ENCODE data around the gene AP5Z1. TPM values are rescaled to one million over a fixed set of nuclear protein-coding genes. Genes with fewer than 3 reads are reported as not detected.

The AP5Z1 gene
- total RNA-seq, 4 donors from 2014 or later: 51.0 to 93.0 (median 69.9) TPM

DNA sequence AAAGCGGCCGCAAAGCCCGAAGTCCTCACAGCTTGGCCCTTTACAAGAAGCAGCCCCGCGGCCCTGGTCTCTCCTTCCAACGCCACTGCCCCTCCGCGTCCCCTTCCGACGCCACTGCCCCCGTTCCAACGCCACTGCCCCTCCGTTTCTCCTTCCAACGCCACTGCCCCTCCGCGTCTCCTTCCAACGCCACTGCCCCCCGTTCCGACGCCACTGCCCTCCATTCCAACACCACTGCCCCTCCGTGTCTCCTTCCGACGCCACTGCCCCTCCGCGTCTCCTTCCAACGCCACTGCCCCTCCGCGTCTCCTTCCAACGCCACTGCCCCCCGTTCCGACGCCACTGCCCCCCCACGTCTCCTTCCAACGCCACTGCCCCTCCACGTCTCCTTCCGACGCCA lies 33.1 kb downstream of the AP5Z1 start:
- peaks cover 0 to 3% (median 0%) of the 10 kb centered on the region in 4 donors for H3K4me1 ChIP-seq
- no peak for DNase-seq
- H3K36me3 ChIP-seq: no peaks in the 10 kb centered on the region
- no peaks in the 10 kb centered on the region for H3K9me3 ChIP-seq
- no peaks in the 10 kb centered on the region for H3K27me3 ChIP-seq
- H3K4me3 ChIP-seq: no peak overlapping the region
- no peak for TF ChIP-seq POLR2A (IDR thresholded peaks at IDR 0.05)
- TF ChIP-seq, protein P1, sequence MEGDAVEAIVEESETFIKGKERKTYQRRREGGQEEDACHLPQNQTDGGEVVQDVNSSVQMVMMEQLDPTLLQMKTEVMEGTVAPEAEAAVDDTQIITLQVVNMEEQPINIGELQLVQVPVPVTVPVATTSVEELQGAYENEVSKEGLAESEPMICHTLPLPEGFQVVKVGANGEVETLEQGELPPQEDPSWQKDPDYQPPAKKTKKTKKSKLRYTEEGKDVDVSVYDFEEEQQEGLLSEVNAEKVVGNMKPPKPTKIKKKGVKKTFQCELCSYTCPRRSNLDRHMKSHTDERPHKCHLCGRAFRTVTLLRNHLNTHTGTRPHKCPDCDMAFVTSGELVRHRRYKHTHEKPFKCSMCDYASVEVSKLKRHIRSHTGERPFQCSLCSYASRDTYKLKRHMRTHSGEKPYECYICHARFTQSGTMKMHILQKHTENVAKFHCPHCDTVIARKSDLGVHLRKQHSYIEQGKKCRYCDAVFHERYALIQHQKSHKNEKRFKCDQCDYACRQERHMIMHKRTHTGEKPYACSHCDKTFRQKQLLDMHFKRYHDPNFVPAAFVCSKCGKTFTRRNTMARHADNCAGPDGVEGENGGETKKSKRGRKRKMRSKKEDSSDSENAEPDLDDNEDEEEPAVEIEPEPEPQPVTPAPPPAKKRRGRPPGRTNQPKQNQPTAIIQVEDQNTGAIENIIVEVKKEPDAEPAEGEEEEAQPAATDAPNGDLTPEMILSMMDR (IDR thresholded peaks at IDR 0.05): no peak
- H3K27ac ChIP-seq: peak overlapping the region in 1 of 4 donors; percentile 39

DNA sequence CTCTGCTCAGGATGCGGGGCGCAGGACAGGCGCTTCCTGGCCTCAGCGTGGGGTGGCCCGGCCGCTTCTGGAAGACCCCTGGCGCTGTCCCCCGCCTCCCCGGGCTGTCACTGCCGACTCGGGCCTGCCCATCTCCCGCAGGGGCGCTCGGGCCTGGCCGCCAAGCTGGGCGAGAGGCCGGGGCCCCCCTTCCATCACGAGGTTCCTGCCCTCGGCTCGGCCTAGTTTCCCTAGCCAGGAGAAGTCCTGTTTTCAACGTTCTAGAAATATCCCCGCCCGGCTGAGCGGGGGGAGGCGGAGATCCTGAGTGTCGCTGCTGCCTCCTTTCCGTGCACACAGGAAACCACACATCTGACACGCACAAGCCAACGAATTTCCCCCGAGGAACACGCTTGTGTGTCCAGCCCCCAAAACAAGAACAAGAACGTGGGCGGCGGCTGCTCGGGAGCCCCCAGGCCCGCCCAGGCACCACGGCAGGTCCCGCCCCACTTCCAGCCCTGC lies 33.7 kb downstream of the AP5Z1 start:
- H3K27ac ChIP-seq: peak overlapping the region in 1 of 4 donors; percentile 25
- peaks cover 0 to 3% (median 0%) of the 10 kb centered on the region in 4 donors for H3K4me1 ChIP-seq
- no peak for DNase-seq
- no peaks in the 10 kb centered on the region for H3K9me3 ChIP-seq
- H3K36me3 ChIP-seq: no peaks in the 10 kb centered on the region
- H3K27me3 ChIP-seq: no peaks in the 10 kb centered on the region
- TF ChIP-seq POLR2A (IDR thresholded peaks at IDR 0.05): no peak
- TF ChIP-seq, protein P1 (IDR thresholded peaks at IDR 0.05): no peak
- peak overlapping the region in 3 of 4 donors; percentile 15 to 20 (median 20) for H3K4me3 ChIP-seq

DNA sequence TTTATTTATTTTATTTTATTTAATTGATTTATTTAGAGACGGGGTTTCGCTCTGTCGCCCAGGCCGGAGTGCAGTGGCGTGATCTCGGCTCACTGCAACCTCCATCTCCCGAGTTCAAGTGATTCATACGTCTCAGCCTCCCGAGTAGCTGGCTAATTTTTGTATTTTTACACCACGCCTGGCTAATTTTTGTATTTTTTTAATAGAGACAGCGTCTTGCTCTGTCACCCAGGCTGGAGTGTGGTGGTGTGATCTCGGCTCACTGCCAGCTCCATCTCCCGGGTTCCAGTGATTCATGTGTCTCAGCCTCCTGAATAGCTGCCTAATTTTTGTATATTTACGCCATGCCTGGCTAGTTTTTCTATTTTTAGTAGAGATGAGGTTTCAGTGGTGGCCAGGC lies 34.2 kb downstream of the AP5Z1 start:
- no peaks in the 10 kb centered on the region for H3K36me3 ChIP-seq

DNA sequence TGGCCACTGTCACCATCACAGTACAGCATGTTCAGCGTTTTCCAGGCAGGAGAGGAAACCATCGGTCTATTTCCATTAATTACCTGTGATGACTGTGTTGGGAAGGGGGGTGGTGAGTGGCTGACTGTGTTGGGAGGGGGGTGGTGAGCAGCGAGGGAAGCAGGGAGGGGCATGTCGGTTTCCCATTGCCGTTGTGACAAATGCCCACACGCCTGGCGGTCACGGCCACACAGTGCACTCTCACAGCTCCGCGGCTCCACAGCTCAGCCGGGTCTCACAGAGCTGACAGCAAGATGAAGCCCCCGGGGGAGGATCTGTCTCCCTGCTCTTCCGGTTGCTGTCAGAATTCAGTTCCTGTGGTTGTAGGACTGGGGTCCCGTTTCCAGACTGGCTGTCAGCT lies 39.0 kb downstream of the AP5Z1 start:
- no peak for DNase-seq
- Histone ChIP-seq H3K27me3 (no peaks in the 10 kb centered on the region), H3K36me3 (no peaks in the 10 kb centered on the region)

More for the DNA sequence above, 34.2 kb downstream of the AP5Z1 start:
- H3K4me1 ChIP-seq: peaks cover 0 to 3% (median 0%) of the 10 kb centered on the region in 4 donors
- no peak overlapping the region for H3K4me3 ChIP-seq
- no peaks in the 10 kb centered on the region for H3K9me3 ChIP-seq
- no peak overlapping the region for H3K27ac ChIP-seq
- TF ChIP-seq, protein P1 (IDR thresholded peaks at IDR 0.05): no peak
- no peak for TF ChIP-seq POLR2A (IDR thresholded peaks at IDR 0.05)
- no peak for DNase-seq
- H3K27me3 ChIP-seq: no peaks in the 10 kb centered on the region

DNA sequence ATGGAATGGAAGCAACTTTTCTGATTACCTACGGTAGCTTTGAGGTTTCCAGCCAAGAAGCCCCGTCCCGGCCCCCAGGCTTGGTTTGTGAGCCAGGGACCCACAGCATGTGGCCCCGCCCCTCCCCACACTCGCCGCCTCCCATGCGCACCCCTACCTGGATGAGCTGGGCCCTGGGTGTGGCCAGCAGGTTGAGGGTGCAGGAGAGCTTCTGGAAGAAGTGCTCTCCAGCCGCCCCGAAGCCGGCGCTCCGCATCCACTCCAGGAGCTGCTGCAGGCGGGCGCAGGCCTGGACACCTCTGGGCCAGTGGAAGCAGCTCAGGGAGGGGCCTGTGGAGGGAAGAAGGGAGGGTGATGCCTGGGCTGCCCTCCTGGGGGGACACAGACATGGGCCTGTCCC lies 39.7 kb downstream of the AP5Z1 start:
- no peaks in the 10 kb centered on the region for H3K9me3 ChIP-seq
- TF ChIP-seq POLR2A (IDR thresholded peaks at IDR 0.05): no peak
- TF ChIP-seq, protein P1 (IDR thresholded peaks at IDR 0.05): no peak
- H3K36me3 ChIP-seq: no peaks in the 10 kb centered on the region
- DNase-seq: no peak
- no peaks in the 10 kb centered on the region for H3K27me3 ChIP-seq
- H3K4me3 ChIP-seq: no peak overlapping the region
- H3K4me1 ChIP-seq: no peaks in the 10 kb centered on the region
- no peak overlapping the region for H3K27ac ChIP-seq

More for the DNA sequence above, 39.0 kb downstream of the AP5Z1 start:
- no peak overlapping the region for H3K27ac ChIP-seq
- no peak for TF ChIP-seq POLR2A (IDR thresholded peaks at IDR 0.05)
- TF ChIP-seq, protein P1 (IDR thresholded peaks at IDR 0.05): no peak
- peaks cover 0 to 3% (median 0%) of the 10 kb centered on the region in 4 donors for H3K4me1 ChIP-seq
- H3K9me3 ChIP-seq: no peaks in the 10 kb centered on the region
- H3K4me3 ChIP-seq: no peak overlapping the region

All from Peyer's patch (tissue), 4 donors.